Measurements from ENCODE around the gene KRT34.
A peak's percentile ranks its signal among the peaks of the same experiment; 100 is the strongest.
"Not testable (repeated sequence)": the region's sequence is repeated elsewhere in the genome, so short reads cannot be mapped to it uniquely, and the experiment has no call there.

KRT34 gene

DNA sequence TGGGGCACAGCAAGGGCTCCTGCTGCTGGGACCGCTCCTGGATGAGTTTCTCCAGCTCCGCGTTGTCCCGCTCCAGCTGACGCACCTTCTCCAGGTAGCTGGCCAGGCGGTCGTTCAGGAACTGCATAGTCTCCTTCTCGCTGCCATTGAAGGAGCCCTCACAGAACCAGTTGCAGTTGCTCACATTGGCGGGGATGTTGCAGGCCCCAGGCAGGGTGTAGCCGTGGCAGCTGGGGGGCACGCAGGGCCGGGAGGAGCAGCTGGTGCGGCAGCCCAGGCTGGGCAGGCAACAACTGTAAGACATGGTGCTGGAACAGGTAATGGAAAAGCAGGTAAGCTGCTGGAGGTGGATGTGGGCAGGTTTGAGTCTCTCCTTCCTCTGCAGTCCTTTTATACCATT is at the start of gene KRT34:
KRT34 (minus strand) TSS at position 364 of the 400 bp plus-strand sequence; CDS start at position 304, 60 bp downstream.
- DNase-seq (ENCODE audit: low spot score): not testable (repeated sequence)

DNA sequence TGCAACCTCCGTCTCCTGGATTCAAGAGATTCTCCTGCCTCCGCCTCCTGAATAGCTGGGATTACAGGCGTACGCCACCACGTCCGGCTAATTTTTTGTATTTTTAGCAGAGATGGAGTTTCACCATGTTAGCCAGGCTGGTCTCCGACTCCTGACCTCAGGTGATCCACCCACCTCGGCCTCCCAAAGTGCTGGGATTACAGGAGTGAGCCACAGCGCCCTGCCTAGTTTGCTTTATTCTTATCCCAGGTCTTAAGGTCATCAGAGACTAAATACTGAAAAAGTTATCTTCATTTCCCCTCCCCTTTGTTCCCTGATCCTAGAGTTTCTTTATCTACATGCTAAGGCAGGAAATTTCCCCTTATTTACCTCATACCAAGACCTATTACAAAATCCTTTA is 48.3 kb upstream of the KRT34 start:
- DNase-seq (ENCODE audit: low spot score): not testable (repeated sequence)

DNA sequence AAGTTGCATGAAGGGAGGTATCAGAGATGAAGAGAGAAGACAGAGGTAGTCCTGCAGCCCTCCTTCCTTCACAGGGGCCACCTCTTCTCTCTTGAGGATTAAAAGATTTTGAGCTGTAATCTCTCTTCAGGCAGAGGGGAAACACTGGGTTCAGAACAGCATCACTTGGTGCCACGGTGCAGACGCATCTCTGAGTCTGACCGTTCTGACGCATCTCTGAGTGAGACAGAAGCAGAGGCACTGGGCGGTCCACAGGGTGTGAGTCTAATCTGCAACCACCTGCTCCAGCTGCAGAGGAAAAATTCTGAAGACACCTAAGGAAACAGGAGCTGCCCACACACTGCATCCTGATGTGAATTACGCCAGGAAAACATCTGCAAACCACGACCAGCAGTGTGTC is 47.6 kb upstream of the KRT34 start:
- DNase-seq (ENCODE audit: low spot score): no peak

DNA sequence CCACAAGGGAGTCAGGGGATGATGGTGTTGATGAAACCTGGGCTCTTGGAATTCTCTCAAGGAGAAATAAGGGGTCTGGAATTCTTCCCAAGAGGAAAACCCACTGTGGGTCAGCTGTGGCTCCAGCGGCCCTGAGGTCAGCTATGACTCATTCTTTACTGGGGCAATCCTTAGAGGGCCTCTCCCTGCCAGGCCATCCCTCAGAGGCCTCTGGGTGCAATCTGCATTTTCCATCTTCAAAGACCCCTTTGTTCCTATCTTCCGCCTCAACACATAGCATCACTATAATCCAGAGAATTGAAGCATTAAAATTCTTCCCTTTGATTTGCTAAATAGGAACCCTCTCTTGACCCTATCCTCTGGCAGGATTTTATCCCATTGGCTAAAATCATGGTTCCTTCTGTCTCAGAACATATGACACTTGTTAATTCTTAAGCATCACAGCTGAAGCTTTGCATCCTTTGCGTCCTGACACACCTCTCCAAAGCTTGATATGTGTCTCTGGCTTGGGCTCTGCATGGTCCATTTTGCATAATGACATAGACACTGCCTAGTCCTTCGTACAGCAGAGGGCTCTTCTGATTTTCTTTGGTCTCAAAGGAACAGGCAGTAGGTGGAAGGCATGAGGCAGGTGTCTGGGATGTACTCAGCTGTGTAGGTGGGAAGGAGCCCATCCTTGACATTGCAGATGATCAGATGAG is 46.6 kb upstream of the KRT34 start:
- DNase-seq (ENCODE audit: low spot score): no peak

DNA sequence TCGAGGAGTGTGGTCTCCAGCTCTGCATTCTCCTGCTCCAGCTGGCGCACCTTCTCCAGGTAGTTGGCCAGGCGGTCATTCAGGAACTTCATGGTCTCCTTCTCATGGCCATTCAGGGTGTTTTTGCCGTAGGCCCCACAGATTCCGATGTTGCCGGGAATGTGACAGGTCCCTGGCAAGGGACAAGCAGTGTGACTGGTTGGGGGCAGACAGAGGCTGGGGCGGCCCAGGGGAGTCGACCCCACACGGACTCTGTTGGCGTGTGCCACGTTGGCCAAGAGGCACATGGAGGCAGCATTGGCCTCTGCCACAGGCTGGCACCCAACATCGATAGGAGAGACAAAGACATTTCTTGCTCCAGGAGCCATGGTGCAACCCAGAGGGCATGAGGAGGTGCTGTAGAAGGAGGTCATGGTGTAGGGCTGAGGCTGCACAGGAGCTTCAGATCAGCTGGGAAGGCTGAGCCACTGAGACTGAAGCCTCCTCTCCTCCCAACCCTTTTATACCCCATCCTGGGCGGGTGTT is 42.1 kb upstream of the KRT34 start, which contains the start of gene KRT37:
KRT37 (minus strand) TSS at position 475 of the 525 bp plus-strand sequence; CDS start at position 413, 62 bp downstream.
- no peak for DNase-seq (ENCODE audit: low spot score)

DNA sequence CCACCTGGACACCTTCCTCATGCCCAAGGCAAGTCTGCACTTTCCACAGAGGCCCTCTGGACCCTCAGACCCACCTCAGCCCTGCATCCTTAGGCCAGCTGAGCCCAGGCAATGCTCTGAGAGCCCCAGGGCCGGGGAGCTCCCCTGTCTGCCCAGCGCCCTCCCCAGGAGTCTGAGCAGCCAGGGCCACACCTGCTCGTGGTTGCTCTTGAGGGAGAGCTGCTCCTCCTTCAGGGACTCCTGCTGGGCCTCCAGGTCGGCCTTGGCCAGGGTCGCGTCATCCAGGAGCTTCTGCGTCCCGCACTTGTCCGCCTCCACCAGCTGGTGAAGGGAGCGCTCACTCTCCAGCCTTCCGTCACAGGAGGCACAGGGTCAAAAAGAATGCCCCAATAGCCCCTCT is 40.5 kb upstream of the KRT34 start:
- DNase-seq (ENCODE audit: low spot score): not testable (repeated sequence)

DNA sequence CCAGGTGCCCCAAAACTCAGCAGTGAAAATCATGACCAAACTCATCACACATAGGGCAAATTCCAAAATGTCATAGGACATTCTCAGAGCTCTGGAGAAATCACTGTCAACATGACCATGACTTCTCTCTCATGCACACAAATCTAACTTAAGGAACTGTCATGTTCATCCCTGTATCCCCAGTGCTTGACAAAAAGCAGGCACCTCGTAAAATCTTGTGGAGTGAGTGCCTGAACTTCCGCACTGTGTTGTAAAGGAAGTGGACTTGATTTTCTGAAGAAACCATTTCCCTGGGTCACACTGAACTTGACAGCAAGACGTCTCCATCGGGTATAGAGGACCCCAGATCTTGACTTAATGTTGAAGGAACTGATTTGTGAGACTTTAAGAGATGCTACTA is 39.5 kb upstream of the KRT34 start:
- no peak for DNase-seq (ENCODE audit: low spot score)

DNA sequence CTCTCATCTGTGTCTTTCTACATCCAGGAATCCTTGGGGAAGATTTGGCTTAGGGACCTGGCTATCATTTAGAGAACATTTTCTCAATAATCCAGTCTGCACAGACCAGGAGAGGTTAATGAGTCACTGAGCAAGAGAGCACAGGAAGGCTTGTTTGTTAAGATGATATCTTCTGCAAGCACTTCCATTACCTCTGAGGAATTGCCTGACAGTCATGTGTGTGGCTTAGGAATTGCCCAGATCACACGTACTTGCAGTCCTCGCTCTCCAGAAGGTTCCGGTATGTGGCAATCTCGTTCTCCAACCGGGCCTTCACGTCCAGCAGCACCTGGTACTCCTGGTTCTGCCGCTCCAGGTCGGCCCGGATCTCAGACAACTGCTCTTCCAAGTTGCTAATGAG is 39.0 kb upstream of the KRT34 start:
- DNase-seq (ENCODE audit: low spot score): no peak

DNA sequence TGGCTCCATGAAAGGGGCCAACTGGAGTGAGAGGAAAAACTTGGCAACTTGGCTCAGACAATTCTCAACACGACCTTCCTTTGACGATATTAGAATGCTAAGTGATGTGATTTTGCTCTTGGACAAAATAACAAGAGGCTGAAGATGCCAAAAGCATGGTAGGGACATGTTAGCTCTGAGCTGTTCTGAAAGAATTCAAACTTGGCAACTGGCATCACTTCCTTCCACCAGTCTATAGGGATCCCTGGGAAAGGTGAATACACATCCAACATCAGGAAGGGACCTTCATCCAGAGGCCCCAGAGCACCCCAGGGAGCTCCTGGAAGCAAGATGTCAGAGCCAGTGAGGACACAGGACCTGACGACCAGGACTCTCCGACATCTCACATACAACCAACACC is 38.0 kb upstream of the KRT34 start:
- DNase-seq (ENCODE audit: low spot score): no peak

DNA sequence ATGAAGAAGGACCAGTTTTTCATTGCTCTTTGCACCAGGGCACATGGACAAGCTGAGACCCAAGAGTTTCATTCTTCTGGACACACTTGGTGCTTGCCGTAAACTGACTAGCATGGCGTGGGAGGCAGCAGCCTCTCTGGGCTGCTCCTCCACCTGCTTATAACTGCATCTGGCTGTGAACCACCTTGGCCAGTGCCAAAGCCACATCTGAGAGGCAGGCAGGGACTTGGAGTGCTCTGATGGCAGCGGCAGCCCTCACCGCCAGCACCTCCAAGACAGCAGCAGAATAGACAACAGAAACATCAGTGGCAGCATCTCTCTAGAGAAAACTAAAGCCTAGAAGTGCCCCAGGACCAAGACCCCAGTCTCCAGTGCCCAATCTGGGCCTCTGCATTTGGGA is 37.6 kb upstream of the KRT34 start:
- no peak for DNase-seq (ENCODE audit: low spot score)

DNA sequence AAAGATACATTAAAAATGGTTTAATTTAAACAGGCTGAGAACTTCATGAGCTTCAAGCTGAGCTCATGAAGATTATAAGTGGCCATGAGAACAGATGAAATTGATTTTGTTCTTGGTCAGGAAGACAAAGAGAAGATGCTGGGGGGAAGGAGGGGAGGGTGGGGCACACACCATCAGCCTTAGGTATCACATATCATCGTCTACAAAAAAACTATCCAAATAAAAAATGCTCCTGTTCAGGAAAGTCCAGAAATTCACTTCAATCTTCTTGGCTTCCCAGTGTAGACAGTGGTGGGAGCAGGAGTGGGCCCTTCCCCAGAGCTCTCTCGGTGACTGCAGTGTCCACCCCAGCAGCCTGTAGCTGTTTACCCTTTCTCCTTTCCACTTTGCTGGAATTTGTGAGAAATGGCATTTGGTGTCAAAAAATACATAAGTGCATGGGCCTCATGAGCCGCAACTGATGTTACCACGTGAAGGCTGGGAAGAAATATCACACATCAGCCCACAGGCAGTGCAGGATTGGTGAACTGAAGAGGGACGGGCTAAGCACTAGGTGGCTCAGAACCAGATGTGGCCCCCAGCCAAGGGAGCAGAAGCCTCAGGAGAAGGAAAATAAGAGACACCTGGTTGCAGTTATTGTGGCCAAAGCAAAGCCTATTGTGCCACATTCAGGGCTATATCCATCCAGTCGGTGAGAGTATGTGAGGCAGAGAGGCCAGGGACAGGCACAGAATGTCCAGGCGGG is 36.2 kb upstream of the KRT34 start:
- no peak for DNase-seq (ENCODE audit: low spot score)

DNA sequence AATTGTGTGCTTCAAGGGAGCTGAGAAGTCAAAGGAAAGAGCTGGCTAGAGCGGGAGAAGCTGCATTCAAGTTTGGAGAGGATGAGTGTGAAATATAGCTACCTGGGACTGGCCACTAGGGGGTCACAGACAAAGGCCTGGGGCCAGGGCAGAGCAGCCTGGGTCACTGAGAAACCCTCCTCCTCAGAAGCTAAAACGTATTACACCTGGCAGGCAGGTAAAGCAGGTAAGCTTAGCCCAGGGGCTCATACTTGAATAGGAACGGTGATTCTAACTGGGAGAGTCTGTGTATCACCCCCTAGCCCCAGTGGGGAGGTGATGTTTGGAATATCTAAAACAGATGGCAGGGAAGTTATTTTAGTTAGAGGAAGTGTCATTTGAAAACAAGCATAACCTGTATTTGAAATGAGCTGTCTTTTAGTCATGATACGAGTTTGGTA is 35.5 kb upstream of the KRT34 start:
- peak; percentile 30 for DNase-seq (ENCODE audit: low spot score)

DNA sequence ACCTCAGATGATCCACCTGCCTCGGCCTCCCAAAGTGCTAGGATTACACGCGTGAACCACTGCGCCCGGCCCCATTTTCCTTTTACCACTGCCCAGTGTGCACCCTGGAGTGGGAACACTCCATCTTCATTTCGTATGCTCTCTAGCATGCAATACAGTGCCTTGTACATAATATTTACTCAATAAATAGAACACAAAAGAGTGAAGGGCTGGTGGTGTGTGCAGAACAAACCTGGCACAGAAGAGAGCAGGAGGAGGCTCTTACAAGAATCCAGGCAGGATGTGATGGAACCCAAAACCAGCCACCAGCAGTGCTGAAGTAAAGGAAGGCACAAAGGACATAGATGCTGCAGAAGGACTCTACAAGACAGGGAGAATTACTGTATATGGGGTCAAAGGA is 35.0 kb upstream of the KRT34 start:
- DNase-seq (ENCODE audit: low spot score): no peak

DNA sequence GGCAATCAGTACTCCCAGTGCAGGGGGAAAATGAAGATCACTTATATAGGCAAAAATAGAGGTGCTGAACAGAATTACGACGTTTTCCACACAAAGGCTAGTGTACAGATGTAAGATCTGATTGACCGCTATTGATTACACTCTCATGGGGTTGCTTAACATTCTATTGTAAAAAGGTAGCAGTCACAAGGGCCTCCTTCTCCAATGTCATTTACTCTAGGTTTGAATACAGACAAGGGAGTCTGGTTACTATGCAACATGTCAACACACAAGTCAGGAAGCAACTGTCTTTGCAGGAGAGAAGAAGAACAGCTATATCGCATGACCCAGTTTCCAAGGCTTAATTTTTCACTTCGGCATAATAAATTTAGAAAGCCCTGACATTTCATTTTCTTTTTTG is 34.4 kb upstream of the KRT34 start:
- DNase-seq (ENCODE audit: low spot score): no peak

DNA sequence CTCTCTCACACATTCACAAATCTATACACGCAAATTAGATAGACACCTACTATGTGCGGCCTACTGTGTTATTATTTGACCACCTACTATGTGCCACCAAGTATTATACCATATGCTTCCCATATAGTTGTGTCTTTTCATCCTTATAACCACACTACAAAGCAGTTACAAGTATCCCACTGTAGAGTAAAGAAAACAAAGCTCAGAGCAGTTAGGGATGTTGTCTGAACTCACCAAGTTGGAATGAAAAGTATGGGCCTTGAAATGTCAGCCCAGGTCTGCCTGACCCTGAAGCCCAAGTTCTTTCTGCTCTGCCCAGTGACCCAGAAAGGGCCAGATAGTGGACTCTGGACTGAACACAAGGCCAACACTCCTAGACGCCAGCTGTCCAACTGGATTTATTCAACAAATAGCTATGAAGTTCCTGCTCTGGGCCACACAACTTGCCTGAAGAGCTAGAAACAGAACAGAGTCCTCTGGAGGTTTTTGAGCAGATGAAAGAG is 33.8 kb upstream of the KRT34 start:
- DNase-seq (ENCODE audit: low spot score): no peak

DNA sequence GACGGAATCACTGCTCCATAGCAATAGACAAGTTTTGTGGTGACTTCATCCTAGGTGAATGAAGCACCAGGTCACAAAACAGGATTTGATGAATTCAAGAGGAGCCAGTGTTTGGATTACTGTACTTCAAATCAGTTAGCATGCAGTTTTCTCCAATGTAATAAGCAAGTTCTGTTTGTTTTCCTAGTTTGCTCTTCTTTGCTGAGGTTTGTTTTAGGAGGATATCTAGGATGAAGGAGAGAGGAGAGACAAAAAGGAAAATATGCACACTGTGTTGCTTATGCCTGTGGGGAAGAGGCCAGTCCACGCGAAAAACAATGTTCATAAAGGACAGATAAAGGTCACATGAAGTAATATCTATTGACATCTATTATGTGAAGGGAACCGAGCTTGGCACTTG is 33.3 kb upstream of the KRT34 start:
- DNase-seq (ENCODE audit: low spot score): no peak

DNA sequence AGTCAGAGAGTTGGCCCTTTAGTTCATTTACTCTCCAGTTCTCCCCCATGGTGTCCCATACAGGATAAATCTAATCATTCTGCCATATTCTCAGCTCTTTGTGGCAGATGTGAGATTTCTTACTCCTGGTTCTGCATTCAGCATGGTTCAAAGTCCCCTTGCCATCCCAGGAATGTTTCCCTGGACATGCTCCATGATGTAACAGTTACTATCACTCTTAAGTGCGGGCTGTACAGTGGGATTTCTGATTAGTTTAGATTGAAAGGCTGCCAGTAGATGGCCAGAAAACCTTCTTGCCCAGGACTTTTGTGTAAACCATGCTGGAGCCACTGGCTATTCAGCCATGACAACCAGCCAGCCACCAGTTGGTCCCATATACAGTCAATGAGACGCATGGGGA is 31.9 kb upstream of the KRT34 start:
- DNase-seq (ENCODE audit: low spot score): no peak

DNA sequence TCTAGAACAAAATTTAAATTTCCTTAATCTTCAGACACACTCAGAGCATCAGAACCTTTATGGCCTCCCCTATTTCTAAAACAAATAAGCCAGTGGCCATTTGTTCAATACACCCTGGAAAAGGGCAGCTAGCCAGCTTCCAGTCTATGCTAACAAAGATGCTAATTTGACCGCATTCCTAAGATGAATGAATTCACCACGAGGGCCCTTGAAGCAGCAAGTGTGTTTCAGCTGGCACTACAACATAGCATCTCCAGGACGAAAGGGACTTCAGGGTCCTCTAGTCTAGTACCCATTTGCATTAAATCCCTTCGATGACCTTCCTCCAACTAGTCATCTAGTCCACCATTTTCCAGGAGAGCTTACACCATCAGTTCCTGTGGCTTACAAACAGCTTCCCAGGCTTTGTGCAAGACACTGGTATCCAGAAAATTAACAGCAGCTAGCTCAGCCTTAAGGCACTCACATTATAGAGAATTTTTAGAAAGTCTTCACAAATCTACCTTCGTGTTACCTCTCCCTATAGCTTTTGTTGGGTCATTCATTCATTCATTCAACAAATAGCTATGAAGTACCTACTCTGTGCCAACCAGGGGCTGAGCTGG is 31.3 kb upstream of the KRT34 start:
- no peak for DNase-seq (ENCODE audit: low spot score)

DNA sequence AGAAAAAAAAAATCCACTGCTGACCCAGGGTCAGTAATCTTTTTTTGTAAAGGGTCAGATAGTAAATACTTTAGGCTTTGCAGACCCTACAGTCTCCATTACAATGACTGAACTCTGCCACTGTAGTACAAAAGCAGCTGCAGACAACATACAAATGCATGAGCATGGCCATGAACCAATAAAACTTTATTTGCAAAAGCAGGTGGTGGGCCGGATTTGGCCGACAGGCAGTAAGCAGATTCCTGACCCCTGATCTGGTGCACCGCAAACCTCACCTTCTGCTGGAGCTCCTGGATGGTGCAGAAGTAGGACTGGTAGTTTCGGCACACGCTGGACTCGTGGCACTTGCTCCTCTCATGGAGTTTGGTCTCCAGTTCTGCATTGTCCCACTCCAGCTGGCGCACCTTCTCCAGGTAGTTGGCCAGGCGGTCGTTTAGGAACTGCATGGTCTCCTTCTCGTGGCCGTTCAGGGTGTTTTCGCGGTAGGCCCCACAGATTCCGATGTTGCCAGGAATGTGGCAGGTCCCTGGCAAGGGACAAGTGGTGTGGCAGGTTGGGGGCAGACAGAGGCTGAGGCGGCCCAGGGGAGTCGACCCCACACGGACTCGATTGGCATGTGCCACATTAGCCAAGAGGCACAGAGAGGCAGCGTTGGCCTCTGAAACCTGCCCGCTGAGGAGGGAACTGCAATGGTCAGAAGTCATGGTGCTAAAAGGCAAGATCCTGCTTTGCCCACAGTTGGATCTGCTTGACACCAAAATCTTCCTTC is 29.1 kb upstream of the KRT34 start:
- no peak for DNase-seq (ENCODE audit: low spot score)

DNA sequence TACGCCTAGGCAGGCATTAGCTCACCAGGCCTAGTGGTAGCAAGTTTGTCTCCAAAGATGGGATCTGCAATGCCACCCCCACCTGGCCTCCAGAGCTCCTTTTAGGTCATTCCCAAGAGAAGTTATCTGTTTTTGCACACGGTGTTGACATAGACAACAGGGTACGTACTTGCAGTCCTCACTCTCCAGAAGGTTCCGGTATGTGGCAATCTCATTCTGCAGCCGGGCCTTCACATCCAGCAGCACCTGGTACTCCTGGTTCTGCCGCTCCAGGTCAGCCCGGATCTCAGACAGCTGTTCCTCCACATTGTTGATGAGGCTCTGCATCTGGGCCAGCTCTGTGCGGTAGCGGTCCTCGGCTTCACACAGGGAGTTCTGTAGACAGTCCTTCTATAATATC is 25.1 kb upstream of the KRT34 start:
- DNase-seq (ENCODE audit: low spot score): no peak

DNA sequence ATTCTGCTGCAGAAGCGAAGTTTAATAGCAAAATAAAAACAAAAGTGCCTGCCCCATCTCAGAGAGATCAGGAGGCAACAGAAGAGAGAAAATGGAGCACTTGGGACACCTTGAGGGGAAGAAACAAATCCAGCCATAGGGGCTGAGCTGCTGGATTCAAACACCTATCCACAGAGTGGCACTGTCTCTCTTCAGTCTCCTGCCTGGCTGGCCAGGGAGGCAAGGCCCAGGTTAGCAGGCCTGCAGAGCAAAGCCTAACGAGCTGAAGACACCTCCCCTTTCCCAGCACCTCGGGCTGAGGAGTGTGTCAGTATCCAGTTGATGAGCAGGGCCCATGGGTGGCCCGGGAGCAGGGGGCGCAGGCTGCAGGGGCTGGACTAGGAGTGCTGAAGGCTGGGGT is 24.1 kb upstream of the KRT34 start:
- no peak for DNase-seq (ENCODE audit: low spot score)
